Left lung (tissue), 10 donors: Measurements from ENCODE around the gene GPR78. TPM values are rescaled to one million over a fixed set of nuclear protein-coding genes. Genes with fewer than 3 reads are reported as not detected.
A peak's percentile ranks its signal among the peaks of the same experiment; 100 is the strongest.

Experiments used
- ATAC-seq: fragments of 200-7000 bp; cut with Tn5 transposase; one replicate; pipeline ENCODE4 v1.9.1; 2020; ENCODE audit warnings: moderate library complexity
- DNase-seq, 4 donors: peaks; one replicate each; pipeline ENCODE4 v3.0.0-alpha.2; 2013 to 2020
- H3K27ac ChIP-seq, 2 donors: fragments of 200-600 bp; sonication (generic) in 1 of 2; one replicate each; pipeline versions ENCODE4 v1.5.0 to v1.8.0; 2020 to 2021
- H3K27me3 ChIP-seq, 2 donors: fragments of 200-600 bp; sonication (generic) in 1 of 2; one replicate each; pipeline versions ENCODE4 v1.5.0 to v1.8.0; 2020 to 2021
- H3K36me3 ChIP-seq, 2 donors: fragments of 200-600 bp; sonication (generic) in 1 of 2; one replicate each; pipeline versions ENCODE4 v1.5.0 to v1.8.0; 2020 to 2021
- H3K4me1 ChIP-seq, 2 donors: fragments of 200-600 bp; one replicate each; pipeline ENCODE4 v1.8.0; 2021
- H3K4me3 ChIP-seq, 2 donors: fragments of 200-600 bp; sonication (generic) in 1 of 2; one replicate each; pipeline versions ENCODE4 v1.5.0 to v1.8.0; 2020 to 2021; ENCODE audit warnings: mild to moderate bottlenecking in 1 of 2
- H3K9me3 ChIP-seq, 2 donors: fragments of 200-600 bp; sonication (generic) in 1 of 2; one replicate each; pipeline versions ENCODE4 v1.5.0 to v1.8.0; 2020 to 2021
- intact Hi-C, 2 donors: fragments of 100-400 bp; cut with DNase I; formaldehyde crosslinking; loops; one replicate each; pipeline versions ENCODE4 v1.11.2 to v1.14.2; 2022
- polyA plus RNA-seq, 6 donors: library from polyadenylated mRNA; unstranded; fragments of 120-200 nt; gene quantifications; one replicate each; pipeline ENCODE4 v1.2.1, GENCODE V29; 2013; ENCODE audit not compliant: insufficient read length in 6 of 6
- total RNA-seq, 2 donors: library from RNA; stranded (reverse); fragmentation: NEBNext Ultra II Directional; extraction: Animal tissue kit (Norgen Biotek cat#: 25700); gene quantifications; one replicate each; pipeline ENCODE4 v1.2.1, GENCODE V29; 2021
- TF ChIP-seq, protein P1 (sequence below), 2 donors: fragments of 200-600 bp; sonication (generic) in 1 of 2; IDR thresholded peaks; one replicate each; pipeline versions ENCODE4 v1.5.0 to v1.8.0; 2021; ENCODE audit warnings: antibody characterized with exemption in 2 of 2
- donor health status: DM: no; HTN: yes; CAD: no.
- donor health status: DM: no; HTN: no; CAD: no.

The GPR78 gene
- total and polyA plus RNA-seq, 8 donors, result 0.07 to 0.67 (median 0.11) TPM

DNA sequence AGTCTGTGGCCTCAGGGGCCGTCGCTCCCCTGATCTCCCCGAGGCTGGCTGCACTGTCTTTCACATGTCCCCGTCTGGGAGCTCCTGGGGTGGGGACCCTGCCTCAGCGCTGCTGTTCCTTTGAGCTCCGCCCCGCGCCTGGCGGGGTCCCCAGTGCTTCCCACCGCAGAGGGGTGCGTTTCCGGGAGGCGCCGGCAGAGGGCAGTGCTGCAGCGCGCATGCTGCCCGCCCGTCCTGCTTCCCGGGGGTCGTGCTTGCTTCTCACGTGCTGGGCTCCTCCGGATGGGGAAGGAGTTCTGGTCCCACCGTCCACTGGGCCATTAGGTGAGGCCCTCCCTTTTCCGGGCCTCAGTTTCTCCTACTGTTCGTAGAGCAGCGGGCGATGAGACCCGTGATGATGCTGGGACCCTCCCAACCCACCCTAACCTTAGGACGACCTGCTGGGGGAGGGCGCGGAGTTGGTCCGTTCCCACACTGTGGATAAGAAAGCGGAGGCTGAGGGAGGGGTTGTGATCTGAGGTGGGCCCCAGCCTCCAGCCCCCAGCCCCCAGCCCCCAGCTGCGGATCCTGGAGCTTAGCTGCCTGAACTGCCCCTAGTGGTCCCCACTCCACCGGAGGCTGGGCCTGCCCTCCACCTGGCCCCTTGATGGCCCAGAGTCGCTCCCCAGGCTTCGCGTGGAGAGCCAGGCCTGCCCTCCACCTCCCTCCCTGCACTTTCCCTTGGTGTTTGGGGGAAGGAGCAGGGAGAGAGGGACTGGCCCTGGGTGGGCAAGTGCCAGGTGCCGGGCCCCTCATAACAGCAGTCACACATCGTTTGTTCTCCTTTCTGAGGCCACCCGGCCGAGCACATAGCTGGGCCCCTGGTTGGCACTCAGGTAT is 27.6 kb downstream of the GPR78 start:
- ATAC-seq, result no peak
- intact Hi-C loops, result no loop called here
- no peaks in the 10 kb centered on the region for H3K36me3 ChIP-seq
- no peak overlapping the region for H3K4me3 ChIP-seq
- H3K9me3 ChIP-seq, result no peaks in the 10 kb centered on the region
- H3K27me3 ChIP-seq, result peaks cover 0 to 36% of the 10 kb centered on the region in 2 donors
- peak in 2 of 4 donors; percentile 28 to 87 for DNase-seq
- TF ChIP-seq, protein P1, sequence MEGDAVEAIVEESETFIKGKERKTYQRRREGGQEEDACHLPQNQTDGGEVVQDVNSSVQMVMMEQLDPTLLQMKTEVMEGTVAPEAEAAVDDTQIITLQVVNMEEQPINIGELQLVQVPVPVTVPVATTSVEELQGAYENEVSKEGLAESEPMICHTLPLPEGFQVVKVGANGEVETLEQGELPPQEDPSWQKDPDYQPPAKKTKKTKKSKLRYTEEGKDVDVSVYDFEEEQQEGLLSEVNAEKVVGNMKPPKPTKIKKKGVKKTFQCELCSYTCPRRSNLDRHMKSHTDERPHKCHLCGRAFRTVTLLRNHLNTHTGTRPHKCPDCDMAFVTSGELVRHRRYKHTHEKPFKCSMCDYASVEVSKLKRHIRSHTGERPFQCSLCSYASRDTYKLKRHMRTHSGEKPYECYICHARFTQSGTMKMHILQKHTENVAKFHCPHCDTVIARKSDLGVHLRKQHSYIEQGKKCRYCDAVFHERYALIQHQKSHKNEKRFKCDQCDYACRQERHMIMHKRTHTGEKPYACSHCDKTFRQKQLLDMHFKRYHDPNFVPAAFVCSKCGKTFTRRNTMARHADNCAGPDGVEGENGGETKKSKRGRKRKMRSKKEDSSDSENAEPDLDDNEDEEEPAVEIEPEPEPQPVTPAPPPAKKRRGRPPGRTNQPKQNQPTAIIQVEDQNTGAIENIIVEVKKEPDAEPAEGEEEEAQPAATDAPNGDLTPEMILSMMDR (IDR thresholded peaks at IDR 0.05), result peak; percentile 82 to 90
- no peaks in the 10 kb centered on the region for H3K4me1 ChIP-seq
- no peak overlapping the region for H3K27ac ChIP-seq

- Histone ChIP-seq H3K4me1 (no peaks in the 10 kb centered on the region), H3K9me3 (no peaks in the 10 kb centered on the region), H3K27me3 (peaks cover 0 to 25% of the 10 kb centered on the region in 2 donors), H3K36me3 (no peaks in the 10 kb centered on the region), H3K27ac (no peak overlapping the region), H3K4me3 (no peak overlapping the region)
- DNase-seq (peak in 1 of 4 donors; percentile 64), ATAC-seq (no peak)
- intact Hi-C loops, result no loop called here
- TF ChIP-seq, protein P1 (IDR thresholded peaks at IDR 0.05), result no peak
These were observed 28.7 kb downstream of the GPR78 start for GRCh38 chr4:8608714-8609391.

- no peaks in the 10 kb centered on the region for H3K4me1 ChIP-seq
- H3K27me3 ChIP-seq, result peaks cover 0 to 24% of the 10 kb centered on the region in 2 donors
- no peaks in the 10 kb centered on the region for H3K9me3 ChIP-seq
- no peak overlapping the region for H3K27ac ChIP-seq
- intact Hi-C loops, result no loop called here
- TF ChIP-seq, protein P1 (IDR thresholded peaks at IDR 0.05), result no peak
- no peak for ATAC-seq
- H3K4me3 ChIP-seq, result no peak overlapping the region
- H3K36me3 ChIP-seq, result no peaks in the 10 kb centered on the region
- DNase-seq, result peak in 1 of 4 donors; percentile 58
These were observed 29.2 kb downstream of the GPR78 start for GRCh38 chr4:8609406-8609805.

GRCh38 chr4:8609824-8610350 is 29.7 kb downstream of the GPR78 start:
- intact Hi-C loops, result no loop called here
- TF ChIP-seq, protein P1 (IDR thresholded peaks at IDR 0.05), result no peak

More at GRCh38 chr4:8609824-8610350, 29.7 kb downstream of the GPR78 start:
- Histone ChIP-seq H3K36me3 (no peaks in the 10 kb centered on the region), H3K9me3 (no peaks in the 10 kb centered on the region), H3K4me1 (no peaks in the 10 kb centered on the region), H3K4me3 (no peak overlapping the region), H3K27ac (no peak overlapping the region), H3K27me3 (peaks cover 0 to 24% of the 10 kb centered on the region in 2 donors)
- DNase-seq (peak in 1 of 4 donors; percentile 55), ATAC-seq (no peak)
